HG02870 (cell line): ENCODE measurements around the gene LRRC75B.

ENCODE experiments used
- ATAC-seq: cut with Tn5 transposase; IDR thresholded peaks from one replicate; pipeline ENCODE4 v1.9.1; 2021; ENCODE audit warnings: mild to moderate bottlenecking, moderate library complexity; ENCODE audit not compliant: unreplicated experiment

The LRRC75B gene

GRCh38 chr22:24587948-24588347 lies 4.9 kb downstream of the LRRC75B start:
- ATAC-seq, result no peak

- ATAC-seq, result no peak
Measured at GRCh38 chr22:24587251-24587650, 5.6 kb downstream of the LRRC75B start.

GRCh38 chr22:24585927-24586546 lies 6.8 kb downstream of the LRRC75B start:
- no peak for ATAC-seq

GRCh38 chr22:24585461-24585860 lies 7.4 kb downstream of the LRRC75B start:
- ATAC-seq, result no peak

GRCh38 chr22:24584871-24585411 lies 7.9 kb downstream of the LRRC75B start:
- ATAC-seq, result no peak

- no peak for ATAC-seq
Measured at GRCh38 chr22:24584166-24584790, 8.6 kb downstream of the LRRC75B start.

GRCh38 chr22:24583221-24584165 lies 9.4 kb downstream of the LRRC75B start:
- no peak for ATAC-seq

GRCh38 chr22:24582056-24582814 lies 10.6 kb downstream of the LRRC75B start:
- ATAC-seq, result no peak

GRCh38 chr22:24580276-24580675 lies 12.6 kb downstream of the LRRC75B start:
- no peak for ATAC-seq

GRCh38 chr22:24579258-24579601 lies 13.6 kb downstream of the LRRC75B start:
- no peak for ATAC-seq

- ATAC-seq, result no peak
Measured at GRCh38 chr22:24578355-24579257, 14.3 kb downstream of the LRRC75B start.

- no peak for ATAC-seq
Measured at GRCh38 chr22:24576778-24577177, 16.1 kb downstream of the LRRC75B start.

- ATAC-seq, result no peak
Measured at GRCh38 chr22:24571266-24571665, 21.6 kb downstream of the LRRC75B start.

- no peak for ATAC-seq
Measured at GRCh38 chr22:24567668-24568067, 25.2 kb downstream of the LRRC75B start.

GRCh38 chr22:24566899-24567511 lies 25.9 kb downstream of the LRRC75B start:
- no peak for ATAC-seq

- no peak for ATAC-seq
Measured at GRCh38 chr22:24565077-24565476, 27.8 kb downstream of the LRRC75B start.

GRCh38 chr22:24564376-24565058 lies 28.4 kb downstream of the LRRC75B start:
- no peak for ATAC-seq

GRCh38 chr22:24563246-24563645 lies 29.6 kb downstream of the LRRC75B start:
- no peak for ATAC-seq

GRCh38 chr22:24559471-24559870 lies 33.4 kb downstream of the LRRC75B start:
- ATAC-seq, result no peak
